OCI-LY7 (cell line): ENCODE measurements around the gene CDC6. TPM values are rescaled to one million over a fixed set of nuclear protein-coding genes. Genes with fewer than 3 reads are reported as not detected.

Source experiments
- BruUV-seq: library from RNA; stranded (reverse); fragments of 400-500 nt; replicated peaks from 2 replicates; lab custom pipeline; 2021; lab: Mats Ljungman, UMichigan
- CTCF ChIA-PET: fragments of 300-600 bp; sonication (Branson Sonifier 250); formaldehyde crosslinking; loops from one replicate; lab custom pipeline; 2022; ENCODE audit warnings: antibody characterized with exemption; ENCODE audit not compliant: unreplicated experiment; lab: Charles Lee
- POLR2A ChIA-PET: fragments of 300-600 bp; sonication (Branson Sonifier 250); formaldehyde crosslinking; loops from one replicate; lab custom pipeline; 2022; ENCODE audit warnings: antibody characterized with exemption; lab: Charles Lee
- DNase-seq: peaks from one replicate; pipeline ENCODE4 v3.0.0-alpha.2; 2015; ENCODE audit warnings: low spot score
- H2AFZ ChIP-seq: fragments of 200-600 bp; sonication (generic), shearing (Covaris generic); 2 replicates; pipeline ENCODE4 v1.6.1; 2014; ENCODE audit warnings: mild to moderate bottlenecking, antibody characterized with exemption, low read length, moderate library complexity
- H3K27ac ChIP-seq: fragments of 200-600 bp; sonication (generic); 2 replicates; pipeline ENCODE4 v1.5.1; 2014; ENCODE audit warnings: mixed run types, low read depth, mild to moderate bottlenecking, moderate library complexity, low read length, inconsistent platforms; ENCODE audit not compliant: poor library complexity, severe bottlenecking
- H3K36me3 ChIP-seq: fragments of 200-600 bp; sonication (generic); 2 replicates; pipeline ENCODE4 v1.6.1; 2014; ENCODE audit warnings: mild to moderate bottlenecking, antibody characterized with exemption, low read length, moderate library complexity, mixed read lengths; ENCODE audit not compliant: insufficient read depth
- H3K4me1 ChIP-seq: fragments of 200-600 bp; sonication (generic); 2 replicates; pipeline ENCODE4 v1.5.1; 2014; ENCODE audit warnings: mild to moderate bottlenecking, low read length; ENCODE audit not compliant: insufficient read depth, poor library complexity, severe bottlenecking
- H3K4me2 ChIP-seq: fragments of 200-600 bp; sonication (generic); 2 replicates; pipeline ENCODE4 v1.6.1; 2014; ENCODE audit warnings: mild to moderate bottlenecking, low read length
- H3K4me3 ChIP-seq: fragments of 200-600 bp; sonication (generic); 2 replicates; pipeline ENCODE4 v1.5.1; 2014; ENCODE audit warnings: mild to moderate bottlenecking, low read depth, low read length; ENCODE audit not compliant: poor library complexity, severe bottlenecking
- H3K79me2 ChIP-seq: fragments of 200-600 bp; sonication (generic); 2 replicates; pipeline ENCODE4 v1.6.1; 2016; ENCODE audit warnings: low read depth, mild to moderate bottlenecking, low read length, moderate library complexity, mixed read lengths; ENCODE audit not compliant: insufficient read depth
- H3K9me2 ChIP-seq: fragments of 200-600 bp; sonication (generic); 2 replicates; pipeline ENCODE4 v1.6.1; 2016; ENCODE audit warnings: mild to moderate bottlenecking, low read length, mixed read lengths; ENCODE audit not compliant: insufficient read depth
- H3K9me3 ChIP-seq: fragments of 200-600 bp; sonication (generic); 2 replicates; pipeline ENCODE4 v1.6.1; 2014; ENCODE audit warnings: mild to moderate bottlenecking, mixed run types, low read length, mixed read lengths
- H4K20me1 ChIP-seq: fragments of 200-600 bp; sonication (generic); 2 replicates; pipeline ENCODE4 v1.6.1; 2014; ENCODE audit warnings: mild to moderate bottlenecking, antibody characterized with exemption, low read length, moderate library complexity, mixed read lengths; ENCODE audit not compliant: insufficient read depth
- EZH2phosphoT487 ChIP-seq: fragments of 200-600 bp; sonication (generic); IDR thresholded peaks from 2 replicates; pipeline ENCODE4 v1.6.1; 2018; ENCODE audit warnings: low read depth, borderline replicate concordance, mild to moderate bottlenecking, mixed run types, antibody characterized with exemption, low read length, moderate library complexity, mixed read lengths
- intact Hi-C: fragments of 100-400 bp; cut with micrococcal nuclease; formaldehyde crosslinking; loops from one replicate; pipeline ENCODE4 v1.10.0; 2022; ENCODE audit not compliant: unreplicated experiment
- total RNA-seq, 2 experiments: library from RNA; depleted of rRNA in 1 of 2; stranded (reverse); fragments of >200 nt in 1 of 2; shearing (Covaris generic) in 1 of 2; gene quantifications; 2 replicates each; pipeline ENCODE4 v1.2.3, GENCODE V29; 2014 to 2022
- TF ChIP-seq, protein P1 (sequence below): fragments of 200-600 bp; sonication (generic); conservative IDR thresholded peaks from 2 replicates; pipeline ENCODE4 v1.5.1; 2014; ENCODE audit warnings: mild to moderate bottlenecking, antibody characterized with exemption, low read length, moderate library complexity, mixed read lengths

Gene CDC6
- total RNA-seq, 2 experiments from 2014 or later: 75.2 to 132 TPM

DNA sequence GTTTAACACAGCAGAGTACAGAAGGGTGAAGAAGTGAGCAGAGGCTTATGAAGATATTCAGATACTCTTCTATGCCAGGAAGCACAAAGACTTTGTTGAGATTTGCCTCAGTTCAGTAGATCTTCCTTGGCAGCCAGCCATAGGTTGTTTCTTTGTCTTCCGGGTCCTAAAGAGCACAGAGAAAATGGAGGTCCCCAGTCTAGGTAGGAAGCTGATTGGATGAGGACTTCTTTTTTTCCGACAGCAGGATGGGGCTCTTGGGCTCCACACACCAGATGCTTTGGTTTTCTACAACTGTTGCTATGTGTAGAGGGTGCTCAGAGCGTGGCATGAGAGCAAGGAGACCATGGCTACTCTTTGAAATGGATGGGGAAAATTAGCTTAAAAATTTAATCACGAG lies 8.3 kb upstream of the CDC6 start:
- H3K4me3 ChIP-seq: no peak overlapping the region
- ChIA-PET POLR2A (no interaction called here), CTCF (interaction anchor here (0.6 kb wide), 1 partner anchor 145 kb away, joined by 4 read pairs; no protein-coding TSS in a partner anchor)
- H3K9me2 ChIP-seq: no peaks in the 10 kb centered on the region
- intact Hi-C loops: no loop called here
- no peaks in the 10 kb centered on the region for H3K9me3 ChIP-seq
- peaks cover 51% of the 10 kb centered on the region for H3K36me3 ChIP-seq
- no peak overlapping the region for H2AFZ ChIP-seq
- H4K20me1 ChIP-seq: no peaks in the 10 kb centered on the region
- TF ChIP-seq, protein P1, sequence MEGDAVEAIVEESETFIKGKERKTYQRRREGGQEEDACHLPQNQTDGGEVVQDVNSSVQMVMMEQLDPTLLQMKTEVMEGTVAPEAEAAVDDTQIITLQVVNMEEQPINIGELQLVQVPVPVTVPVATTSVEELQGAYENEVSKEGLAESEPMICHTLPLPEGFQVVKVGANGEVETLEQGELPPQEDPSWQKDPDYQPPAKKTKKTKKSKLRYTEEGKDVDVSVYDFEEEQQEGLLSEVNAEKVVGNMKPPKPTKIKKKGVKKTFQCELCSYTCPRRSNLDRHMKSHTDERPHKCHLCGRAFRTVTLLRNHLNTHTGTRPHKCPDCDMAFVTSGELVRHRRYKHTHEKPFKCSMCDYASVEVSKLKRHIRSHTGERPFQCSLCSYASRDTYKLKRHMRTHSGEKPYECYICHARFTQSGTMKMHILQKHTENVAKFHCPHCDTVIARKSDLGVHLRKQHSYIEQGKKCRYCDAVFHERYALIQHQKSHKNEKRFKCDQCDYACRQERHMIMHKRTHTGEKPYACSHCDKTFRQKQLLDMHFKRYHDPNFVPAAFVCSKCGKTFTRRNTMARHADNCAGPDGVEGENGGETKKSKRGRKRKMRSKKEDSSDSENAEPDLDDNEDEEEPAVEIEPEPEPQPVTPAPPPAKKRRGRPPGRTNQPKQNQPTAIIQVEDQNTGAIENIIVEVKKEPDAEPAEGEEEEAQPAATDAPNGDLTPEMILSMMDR: no peak
- TF ChIP-seq EZH2phosphoT487: no peak
- peaks cover 2% of the 10 kb centered on the region for H3K4me1 ChIP-seq
- no peak overlapping the region for H3K27ac ChIP-seq
- H3K79me2 ChIP-seq: no peaks in the 10 kb centered on the region
- no peak for DNase-seq
- BruUV-seq: no TSS peak
- H3K4me2 ChIP-seq: no peak overlapping the region

DNA sequence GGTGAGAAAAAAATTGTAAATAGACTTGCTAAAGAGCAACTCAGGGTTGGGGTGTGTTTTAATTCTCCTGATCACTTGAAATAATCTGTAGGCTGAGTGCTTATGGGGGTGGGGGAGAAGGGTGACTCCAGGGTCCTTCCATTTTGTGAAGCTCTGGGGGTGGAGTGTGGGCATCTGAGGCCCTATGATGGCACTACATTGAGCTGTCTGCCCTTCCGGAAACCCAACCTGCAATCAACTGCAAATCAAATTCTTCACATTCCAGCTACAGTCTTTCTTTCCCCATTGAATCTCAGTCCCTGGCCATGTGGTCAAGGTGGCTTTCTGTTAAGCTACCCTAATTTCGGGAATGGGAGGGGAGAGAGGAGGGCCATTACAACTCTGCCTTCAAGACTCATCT lies 6.0 kb upstream of the CDC6 start:
- H3K9me2 ChIP-seq: no peaks in the 10 kb centered on the region
- H3K27ac ChIP-seq: no peak overlapping the region
- no peaks in the 10 kb centered on the region for H3K9me3 ChIP-seq
- H3K4me1 ChIP-seq: no peaks in the 10 kb centered on the region
- intact Hi-C loops: no loop called here
- DNase-seq: no peak
- H2AFZ ChIP-seq: no peak overlapping the region
- no peak overlapping the region for H3K4me3 ChIP-seq
- H3K79me2 ChIP-seq: no peaks in the 10 kb centered on the region
- peaks cover 36% of the 10 kb centered on the region for H3K36me3 ChIP-seq
- ChIA-PET POLR2A (interaction anchor here (0.8 kb wide), 1 partner anchor 11 kb away, joined by 4 read pairs; no protein-coding TSS in a partner anchor), CTCF (no interaction called here)
- no peak overlapping the region for H3K4me2 ChIP-seq
- no TSS peak for BruUV-seq
- TF ChIP-seq, protein P1: no peak
- H4K20me1 ChIP-seq: no peaks in the 10 kb centered on the region

DNA sequence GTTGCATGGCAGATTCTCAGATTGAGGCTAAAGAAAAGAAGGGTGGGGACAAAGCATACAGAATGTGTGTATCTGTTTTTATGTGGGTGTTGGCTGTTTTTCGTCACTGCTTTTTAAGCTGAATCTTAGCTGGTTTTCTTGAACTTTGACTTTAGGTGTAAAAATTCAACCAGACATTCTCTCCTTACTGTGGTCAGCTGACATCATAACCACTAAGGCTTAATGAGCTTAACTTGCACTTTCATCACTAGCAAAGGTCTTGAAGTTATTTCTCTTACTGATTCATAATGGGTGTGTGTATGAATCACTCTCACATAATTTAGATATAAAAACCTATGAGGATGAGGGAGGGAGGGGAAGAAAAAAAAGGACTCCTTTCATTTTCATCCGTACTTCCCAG lies 4.0 kb upstream of the CDC6 start:
- no peak overlapping the region for H2AFZ ChIP-seq
- CTCF ChIA-PET: no interaction called here
- no peak overlapping the region for H3K4me3 ChIP-seq
- BruUV-seq: no TSS peak
- no peak overlapping the region for H3K4me2 ChIP-seq
- H3K36me3 ChIP-seq: peaks cover 20% of the 10 kb centered on the region
- POLR2A ChIA-PET: interaction anchor here (0.6 to 1.1 kb wide), 5 partner anchors 8 to 121 kb away, joined by 3 to 8 read pairs (median 3); no protein-coding TSS in a partner anchor
- peaks cover 6% of the 10 kb centered on the region for H3K4me1 ChIP-seq
- H3K9me2 ChIP-seq: no peaks in the 10 kb centered on the region
- 0 out of 2 replicates have a peak, but pooled peaks cover under 1% of the 10 kb centered on the region for H4K20me1 ChIP-seq
- intact Hi-C loops: no loop called here
- peaks cover 9% of the 10 kb centered on the region for H3K79me2 ChIP-seq
- no peak for DNase-seq
- no peaks in the 10 kb centered on the region for H3K9me3 ChIP-seq
- TF ChIP-seq EZH2phosphoT487: no peak
- TF ChIP-seq, protein P1: no peak
- H3K27ac ChIP-seq: no peak overlapping the region
